H1 (cell line): ENCODE data around the gene TNIP1. TPM values are rescaled to one million over a fixed set of nuclear protein-coding genes. Genes with fewer than 3 reads are reported as not detected.

Experiments
- JUN ChIP-seq: IDR thresholded peaks from 2 replicates; pipeline ENCODE4 v1.6.1; 2011; ENCODE audit warnings: low read depth, mild to moderate bottlenecking, improper control_type of control experiment, low read length
- POU5F1 ChIP-seq: IDR thresholded peaks from 2 replicates; pipeline ENCODE4 v1.6.1; 2011; ENCODE audit warnings: low read depth, mild to moderate bottlenecking, low read length, moderate library complexity
- RAD21 ChIP-seq, 2 experiments: IDR thresholded peaks in 1 of 2; conservative IDR thresholded peaks in 1 of 2; 2 replicates each; pipeline ENCODE4 v1.6.1; 2011; ENCODE audit warnings: low read depth in 2 of 2, low read length in 2 of 2, improper control_type of control experiment in 1 of 2, inconsistent platforms in 1 of 2, mild to moderate bottlenecking in 1 of 2, moderate library complexity in 1 of 2
- RXRA ChIP-seq: IDR thresholded peaks from 2 replicates; pipeline ENCODE4 v1.6.1; 2011; ENCODE audit warnings: low read depth, mild to moderate bottlenecking, low read length, moderate library complexity; ENCODE audit not compliant: insufficient read depth
- polyA plus RNA-seq, 7 experiments: library from polyadenylated mRNA; depleted of rRNA in 3 of 7; stranded (reverse) in 5 of 7; unstranded in 2 of 7; fragments of >200 nt in 5 of 7; fragments of 200-250 nt in 2 of 7; gene quantifications; 1 replicate in 5 of 7; 2 replicates in 1 of 7; 4 replicates in 1 of 7; pipeline versions ENCODE4 v1.2.1 to v1.2.3, GENCODE V29; 2011 to 2013; ENCODE audit warnings: missing spikeins in 2 of 7, mixed read lengths in 2 of 7
- total RNA-seq: library from RNA; stranded (reverse); fragmentation: NEBNext Ultra II Directional; extraction: Animal tissue kit (Norgen Biotek cat#: 25700); gene quantifications from 2 replicates; pipeline ENCODE4 v1.2.1, GENCODE V29; 2021
- TF ChIP-seq, protein P1 (sequence below): IDR thresholded peaks from 2 replicates; pipeline ENCODE4 v1.6.1; 2012; ENCODE audit warnings: inconsistent platforms

TNIP1 gene
- total and polyA plus RNA-seq, 2 of the 8 experiments (the other 6 are each of a cell fraction or from before 2014, with no cell fraction given), result 14.2 to 31.9 TPM

GRCh38 chr5:151005187-151005949 is 75.5 kb downstream of the TNIP1 start (continued):
- TF ChIP-seq JUN, result no peak
- TF ChIP-seq RXRA, result no peak
- no peak for TF ChIP-seq POU5F1
- TF ChIP-seq, protein P1, sequence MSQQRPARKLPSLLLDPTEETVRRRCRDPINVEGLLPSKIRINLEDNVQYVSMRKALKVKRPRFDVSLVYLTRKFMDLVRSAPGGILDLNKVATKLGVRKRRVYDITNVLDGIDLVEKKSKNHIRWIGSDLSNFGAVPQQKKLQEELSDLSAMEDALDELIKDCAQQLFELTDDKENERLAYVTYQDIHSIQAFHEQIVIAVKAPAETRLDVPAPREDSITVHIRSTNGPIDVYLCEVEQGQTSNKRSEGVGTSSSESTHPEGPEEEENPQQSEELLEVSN, result no peak
- no peak for TF ChIP-seq RAD21 (IDR thresholded peaks at IDR 0.05 in 1 of 2, conservative IDR thresholded peaks at IDR 0.05 in 1 of 2; ENCODE audit: low read depth in 2 of 2, low read length in 2 of 2)
